Gastrocnemius medialis (tissue), 4 donors: ENCODE results near the gene PDZK1IP1. TPM values are rescaled to one million over a fixed set of nuclear protein-coding genes. Genes with fewer than 3 reads are reported as not detected.
"Not testable (repeated sequence)": the region's sequence is repeated elsewhere in the genome, so short reads cannot be mapped to it uniquely, and the experiment has no call there.

ENCODE experiments used
- ATAC-seq, 2 donors: fragments of 150-250 bp; one replicate each; pipeline ENCODE4 v1.9.1; 2016
- DNase-seq, 2 donors: peaks; one replicate each; pipeline ENCODE4 v3.0.0-alpha.2; 2019
- H3K27ac ChIP-seq, 4 donors: fragments of 200-600 bp; sonication (generic); 1 replicate in 1 of 4; 2 replicates in 3 of 4; pipeline ENCODE4 v1.5.1; 2016 to 2018; ENCODE audit warnings: mild to moderate bottlenecking in 2 of 4, moderate library complexity in 1 of 4
- H3K27me3 ChIP-seq, 3 donors: fragments of 200-600 bp; sonication (generic) in 2 of 3; 1 replicate in 1 of 3; 2 replicates in 2 of 3; pipeline versions ENCODE4 v1.5.1 to v1.6.0; 2016 to 2019; ENCODE audit warnings: mild to moderate bottlenecking in 1 of 3, moderate library complexity in 1 of 3
- H3K36me3 ChIP-seq, 2 donors: fragments of 200-600 bp; sonication (generic) in 1 of 2; one replicate each; pipeline ENCODE4 v1.5.1; 2017 to 2018
- H3K4me1 ChIP-seq, 2 donors: fragments of 200-600 bp; sonication (generic) in 1 of 2; one replicate each; pipeline ENCODE4 v1.5.1; 2016 to 2017; ENCODE audit warnings: mild to moderate bottlenecking in 2 of 2
- H3K4me3 ChIP-seq, 4 donors: fragments of 200-600 bp; sonication (generic) in 3 of 4; 1 replicate in 1 of 4; 2 replicates in 3 of 4; pipeline ENCODE4 v1.5.1; 2016 to 2019; ENCODE audit warnings: mild to moderate bottlenecking in 2 of 4
- H3K9me3 ChIP-seq, 3 donors: fragments of 200-600 bp; sonication (generic) in 2 of 3; 1 replicate in 1 of 3; 2 replicates in 2 of 3; pipeline ENCODE4 v1.5.1; 2016 to 2019
- CTCF ChIP-seq, 5 experiments: fragments of 450-650 bp in 3 of 5; fragments of 200-600 bp in 2 of 5; sonication (generic) in 2 of 5; IDR thresholded peaks in 4 of 5; conservative IDR thresholded peaks in 1 of 5; 1 replicate in 4 of 5; 2 replicates in 1 of 5; pipeline ENCODE4 v1.5.1; 2016 to 2019; ENCODE audit warnings: antibody characterized with exemption in 5 of 5, mild to moderate bottlenecking in 3 of 5, moderate library complexity in 3 of 5
- POLR2A ChIP-seq, 2 donors: fragments of 450-650 bp; IDR thresholded peaks; one replicate each; pipeline ENCODE4 v1.6.1; 2017; ENCODE audit warnings: antibody characterized with exemption in 2 of 2, mild to moderate bottlenecking in 2 of 2, moderate library complexity in 2 of 2
- in situ Hi-C, 4 donors: fragments of 200-750 bp; cut with MboI; loops; one replicate each; pipeline versions ENCODE4 v1.15.0 to v1.8.0; 2017; ENCODE audit warnings: low sequenced_read_pairs in 4 of 4
- intact Hi-C: fragments of 100-400 bp; cut with DNase I; formaldehyde crosslinking; loops from one replicate; pipeline ENCODE4 v1.15.1; 2023; ENCODE audit warnings: low total_unique reads
- total RNA-seq, 4 donors: library from RNA; depleted of rRNA; stranded (reverse); fragments of >200 nt; gene quantifications; one replicate each; pipeline versions ENCODE4 v1.1.0 to v1.2.3, GENCODE V29; 2016

Gene PDZK1IP1
- total RNA-seq, 4 donors from 2014 or later = 1.8 to 10.9 (median 3.9) TPM; not detected in 1

- no peaks in the 10 kb centered on the region for H3K36me3 ChIP-seq
- no peak for DNase-seq
- H3K27ac ChIP-seq = no peak overlapping the region
- intact Hi-C loops = no loop called here
- no peak overlapping the region for H3K4me3 ChIP-seq
- in situ Hi-C loops = no loop called here
- no peaks in the 10 kb centered on the region for H3K9me3 ChIP-seq
- no peak for ATAC-seq
- no peaks in the 10 kb centered on the region for H3K4me1 ChIP-seq
- peaks cover 0 to 3% (median 0%) of the 10 kb centered on the region in 3 donors for H3K27me3 ChIP-seq
- TF ChIP-seq POLR2A (IDR thresholded peaks at IDR 0.05) (no peak), CTCF (IDR thresholded peaks at IDR 0.05 in 4 of 5, conservative IDR thresholded peaks at IDR 0.05 in 1 of 5) (no peak)
Measured at GRCh38 chr1:47160716-47161115, 29.1 kb downstream of the PDZK1IP1 start.

- H3K4me1 ChIP-seq, H3K27me3 ChIP-seq, H3K27ac ChIP-seq, intact Hi-C loops, in situ Hi-C loops, DNase-seq, H3K4me3 ChIP-seq, H3K36me3 ChIP-seq, ATAC-seq, H3K9me3 ChIP-seq: not testable (repeated sequence)
Measured at GRCh38 chr1:47157957-47158356, 31.9 kb downstream of the PDZK1IP1 start.

- H3K36me3 ChIP-seq, H3K27ac ChIP-seq, ATAC-seq, in situ Hi-C loops, H3K4me3 ChIP-seq, H3K27me3 ChIP-seq, H3K9me3 ChIP-seq, DNase-seq, intact Hi-C loops, H3K4me1 ChIP-seq: not testable (repeated sequence)
Measured at GRCh38 chr1:47156457-47156856, 33.4 kb downstream of the PDZK1IP1 start.

- H3K27me3 ChIP-seq, H3K27ac ChIP-seq, intact Hi-C loops, in situ Hi-C loops, DNase-seq, ATAC-seq, H3K9me3 ChIP-seq, H3K36me3 ChIP-seq, H3K4me1 ChIP-seq, H3K4me3 ChIP-seq: not testable (repeated sequence)
Measured at GRCh38 chr1:47149162-47149561, 40.7 kb downstream of the PDZK1IP1 start.

GRCh38 chr1:47147047-47147785, 42.6 kb downstream of the PDZK1IP1 start:
- no peak for DNase-seq
- in situ Hi-C loops = no loop called here
- no peak for TF ChIP-seq POLR2A (IDR thresholded peaks at IDR 0.05)
- no peak for TF ChIP-seq CTCF (IDR thresholded peaks at IDR 0.05 in 4 of 5, conservative IDR thresholded peaks at IDR 0.05 in 1 of 5)
- Histone ChIP-seq H3K36me3 (no peaks in the 10 kb centered on the region), H3K4me1 (no peaks in the 10 kb centered on the region), H3K4me3 (no peak overlapping the region), H3K27ac (no peak overlapping the region), H3K27me3 (no peaks in the 10 kb centered on the region), H3K9me3 (no peaks in the 10 kb centered on the region)
- intact Hi-C loops = no loop called here
- ATAC-seq = no peak

- H3K4me3 ChIP-seq, H3K27me3 ChIP-seq, intact Hi-C loops, H3K9me3 ChIP-seq, in situ Hi-C loops, ATAC-seq, H3K27ac ChIP-seq, H3K36me3 ChIP-seq, DNase-seq, H3K4me1 ChIP-seq: not testable (repeated sequence)
Measured at GRCh38 chr1:47146495-47146894, 43.3 kb downstream of the PDZK1IP1 start.

- in situ Hi-C loops, H3K4me3 ChIP-seq, H3K36me3 ChIP-seq, DNase-seq, ATAC-seq, H3K27me3 ChIP-seq, H3K9me3 ChIP-seq, H3K27ac ChIP-seq, H3K4me1 ChIP-seq, intact Hi-C loops: not testable (repeated sequence)
Measured at GRCh38 chr1:47143654-47144053, 46.2 kb downstream of the PDZK1IP1 start.

GRCh38 chr1:47140358-47140757, 49.5 kb downstream of the PDZK1IP1 start:
- H3K36me3 ChIP-seq, intact Hi-C loops, ATAC-seq, H3K27ac ChIP-seq, H3K4me1 ChIP-seq, H3K9me3 ChIP-seq, DNase-seq, H3K4me3 ChIP-seq, in situ Hi-C loops, H3K27me3 ChIP-seq: not testable (repeated sequence)
